Neural progenitor cell (in vitro differentiated cells): ENCODE measurements around the gene CEND1. TPM values are rescaled to one million over a fixed set of nuclear protein-coding genes. Genes with fewer than 3 reads are reported as not detected.

ENCODE experiments used
- DNase-seq: peaks from one replicate; pipeline ENCODE4 v3.0.0-alpha.2; 2016; ENCODE audit warnings: low spot score
- H2AFZ ChIP-seq: fragments of 200-600 bp; sonication (generic); replicated peaks from 2 replicates; pipeline ENCODE4 v1.6.1; 2016; ENCODE audit warnings: antibody characterized with exemption
- H3F3A ChIP-seq: fragments of 200-600 bp; sonication (generic); 2 replicates; pipeline ENCODE4 v1.6.1; 2016; ENCODE audit warnings: antibody characterized with exemption, low read depth
- H3K27ac ChIP-seq: fragments of 200-600 bp; sonication (generic); 2 replicates; pipeline ENCODE4 v1.5.1; 2016; ENCODE audit warnings: mild to moderate bottlenecking
- H3K27me3 ChIP-seq: fragments of 200-600 bp; sonication (generic); 2 replicates; pipeline ENCODE4 v1.6.1; 2016; ENCODE audit warnings: mild to moderate bottlenecking, moderate library complexity
- H3K36me3 ChIP-seq: fragments of 200-600 bp; sonication (generic); 2 replicates; pipeline ENCODE4 v1.5.1; 2016
- H3K4me1 ChIP-seq: fragments of 200-600 bp; sonication (generic); 2 replicates; pipeline ENCODE4 v1.6.1; 2016; ENCODE audit warnings: mixed run types
- H3K4me2 ChIP-seq: fragments of 200-600 bp; sonication (generic); 2 replicates; pipeline ENCODE4 v1.6.1; 2016
- H3K4me3 ChIP-seq: fragments of 200-600 bp; sonication (generic); 2 replicates; pipeline ENCODE4 v1.5.1; 2016
- H3K79me2 ChIP-seq: fragments of 200-600 bp; sonication (generic); 2 replicates; pipeline ENCODE4 v1.6.1; 2016; ENCODE audit warnings: low read depth
- H3K9ac ChIP-seq: fragments of 200-600 bp; sonication (generic); 2 replicates; pipeline ENCODE4 v1.6.1; 2016
- H3K9me3 ChIP-seq: fragments of 200-600 bp; sonication (generic); 2 replicates; pipeline ENCODE4 v1.5.1; 2016; ENCODE audit warnings: low read depth
- H4K20me1 ChIP-seq: fragments of 200-600 bp; sonication (generic); 2 replicates; pipeline ENCODE4 v1.6.1; 2016; ENCODE audit warnings: low read depth
- H3K27ac Mint-ChIP-seq: 3 replicates; pipeline ENCODE4 v1.8.0; 2021; ENCODE audit warnings: mixed read lengths
- H3K27me3 Mint-ChIP-seq: 2 replicates; pipeline ENCODE4 v1.8.0; 2022; ENCODE audit warnings: low read depth, mild to moderate bottlenecking, inconsistent platforms, moderate library complexity, mixed read lengths; ENCODE audit not compliant: insufficient read depth
- H3K36me3 Mint-ChIP-seq: 3 replicates; pipeline ENCODE4 v1.8.0; 2021; ENCODE audit warnings: mixed read lengths
- H3K4me1 Mint-ChIP-seq: 3 replicates; pipeline ENCODE4 v1.8.0; 2021; ENCODE audit warnings: mixed read lengths
- H3K4me3 Mint-ChIP-seq: 3 replicates; pipeline ENCODE4 v1.8.0; 2021; ENCODE audit warnings: mild to moderate bottlenecking, moderate library complexity, mixed read lengths
- H3K9me3 Mint-ChIP-seq: 3 replicates; pipeline ENCODE4 v1.8.0; 2020; ENCODE audit warnings: mixed read lengths
- EZH2 ChIP-seq: fragments of 200-600 bp; sonication (generic); IDR thresholded peaks from 2 replicates; pipeline ENCODE4 v1.6.1; 2017; ENCODE audit warnings: antibody characterized with exemption, mild to moderate bottlenecking, moderate library complexity
- EZH2phosphoT487 ChIP-seq: fragments of 200-600 bp; sonication (generic); IDR thresholded peaks from 2 replicates; pipeline ENCODE4 v1.6.1; 2017; ENCODE audit warnings: antibody characterized with exemption
- total RNA-seq: library from RNA; depleted of rRNA; stranded (reverse); fragments of >200 nt; gene quantifications from 2 replicates; pipeline ENCODE4 v1.2.3, GENCODE V29; 2015; ENCODE audit warnings: low replicate concordance
- TF ChIP-seq, protein P1 (sequence below): fragments of 200-600 bp; sonication (generic); IDR thresholded peaks from 2 replicates; pipeline ENCODE4 v1.5.1; 2017; ENCODE audit warnings: antibody characterized with exemption, mild to moderate bottlenecking

The CEND1 gene
- total RNA-seq, 1 donor from 2014 or later = 0.94 TPM

DNA sequence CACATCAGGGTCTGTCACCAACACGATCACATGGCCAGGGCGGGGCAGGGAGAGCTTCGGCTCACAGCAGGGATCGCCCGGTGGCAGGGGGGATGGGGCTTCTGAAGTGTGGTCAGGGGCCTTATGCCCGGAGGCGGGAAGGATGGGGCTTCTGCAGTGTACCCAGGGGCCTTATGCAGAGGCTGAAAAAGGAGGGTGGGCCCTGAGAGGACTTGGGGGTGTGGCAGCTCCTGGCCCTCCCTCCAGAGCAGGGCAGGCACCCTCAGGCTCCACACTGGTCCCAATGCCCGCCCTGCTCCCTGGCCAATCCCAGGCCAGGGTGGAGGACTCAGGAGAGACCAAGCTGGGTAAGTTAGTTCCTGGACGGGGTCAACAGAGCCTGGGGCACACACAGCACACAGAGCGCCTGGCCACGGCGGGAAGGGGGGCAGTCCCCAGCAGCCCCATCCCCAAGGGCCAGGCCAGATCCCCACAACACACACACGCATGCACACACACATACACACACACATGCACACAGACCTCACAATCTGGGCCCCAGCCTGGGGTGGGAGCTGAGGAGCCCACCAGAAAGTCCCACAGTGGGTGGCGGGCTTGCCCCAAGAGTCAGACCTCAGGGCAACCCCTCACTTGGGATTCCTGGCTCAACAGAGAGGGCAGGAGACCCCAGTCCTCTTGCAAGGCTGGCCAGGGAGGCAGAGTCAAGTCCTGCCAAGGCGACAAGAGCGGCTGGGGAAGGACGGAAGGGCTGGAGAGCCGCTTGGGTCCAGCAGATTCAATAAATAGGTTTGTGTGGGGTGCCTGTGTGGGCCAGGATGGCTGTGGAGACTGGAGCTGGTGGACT is 1.1 kb upstream of the CEND1 start:
- peaks cover 8% of the 10 kb centered on the region for H3K4me1 Mint-ChIP-seq
- Histone ChIP-seq H3K79me2 (peaks cover 3% of the 10 kb centered on the region), H3K4me2 (peak overlapping the region; percentile 54), H3K27ac (no peak overlapping the region), H2AFZ (no peak overlapping the region), H3K9me3 (no peaks in the 10 kb centered on the region), H3K9ac (no peak overlapping the region), H3K27me3 (no peaks in the 10 kb centered on the region), H3K4me3 (no peak overlapping the region), H3K4me1 (peaks cover 23% of the 10 kb centered on the region), H3K36me3 (no peaks in the 10 kb centered on the region), H4K20me1 (peaks cover 39% of the 10 kb centered on the region), H3F3A (peaks cover 26% of the 10 kb centered on the region)
- peaks cover 2% of the 10 kb centered on the region for H3K36me3 Mint-ChIP-seq
- no peak overlapping the region for H3K27ac Mint-ChIP-seq
- no peaks in the 10 kb centered on the region for H3K9me3 Mint-ChIP-seq
- TF ChIP-seq EZH2phosphoT487 = no peak
- TF ChIP-seq, protein P1, sequence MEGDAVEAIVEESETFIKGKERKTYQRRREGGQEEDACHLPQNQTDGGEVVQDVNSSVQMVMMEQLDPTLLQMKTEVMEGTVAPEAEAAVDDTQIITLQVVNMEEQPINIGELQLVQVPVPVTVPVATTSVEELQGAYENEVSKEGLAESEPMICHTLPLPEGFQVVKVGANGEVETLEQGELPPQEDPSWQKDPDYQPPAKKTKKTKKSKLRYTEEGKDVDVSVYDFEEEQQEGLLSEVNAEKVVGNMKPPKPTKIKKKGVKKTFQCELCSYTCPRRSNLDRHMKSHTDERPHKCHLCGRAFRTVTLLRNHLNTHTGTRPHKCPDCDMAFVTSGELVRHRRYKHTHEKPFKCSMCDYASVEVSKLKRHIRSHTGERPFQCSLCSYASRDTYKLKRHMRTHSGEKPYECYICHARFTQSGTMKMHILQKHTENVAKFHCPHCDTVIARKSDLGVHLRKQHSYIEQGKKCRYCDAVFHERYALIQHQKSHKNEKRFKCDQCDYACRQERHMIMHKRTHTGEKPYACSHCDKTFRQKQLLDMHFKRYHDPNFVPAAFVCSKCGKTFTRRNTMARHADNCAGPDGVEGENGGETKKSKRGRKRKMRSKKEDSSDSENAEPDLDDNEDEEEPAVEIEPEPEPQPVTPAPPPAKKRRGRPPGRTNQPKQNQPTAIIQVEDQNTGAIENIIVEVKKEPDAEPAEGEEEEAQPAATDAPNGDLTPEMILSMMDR = no peak
- no peak for TF ChIP-seq EZH2
- peaks cover 3% of the 10 kb centered on the region for H3K27me3 Mint-ChIP-seq
- H3K4me3 Mint-ChIP-seq = peak overlapping the region; percentile 21
- peak; percentile 63 for DNase-seq

DNA sequence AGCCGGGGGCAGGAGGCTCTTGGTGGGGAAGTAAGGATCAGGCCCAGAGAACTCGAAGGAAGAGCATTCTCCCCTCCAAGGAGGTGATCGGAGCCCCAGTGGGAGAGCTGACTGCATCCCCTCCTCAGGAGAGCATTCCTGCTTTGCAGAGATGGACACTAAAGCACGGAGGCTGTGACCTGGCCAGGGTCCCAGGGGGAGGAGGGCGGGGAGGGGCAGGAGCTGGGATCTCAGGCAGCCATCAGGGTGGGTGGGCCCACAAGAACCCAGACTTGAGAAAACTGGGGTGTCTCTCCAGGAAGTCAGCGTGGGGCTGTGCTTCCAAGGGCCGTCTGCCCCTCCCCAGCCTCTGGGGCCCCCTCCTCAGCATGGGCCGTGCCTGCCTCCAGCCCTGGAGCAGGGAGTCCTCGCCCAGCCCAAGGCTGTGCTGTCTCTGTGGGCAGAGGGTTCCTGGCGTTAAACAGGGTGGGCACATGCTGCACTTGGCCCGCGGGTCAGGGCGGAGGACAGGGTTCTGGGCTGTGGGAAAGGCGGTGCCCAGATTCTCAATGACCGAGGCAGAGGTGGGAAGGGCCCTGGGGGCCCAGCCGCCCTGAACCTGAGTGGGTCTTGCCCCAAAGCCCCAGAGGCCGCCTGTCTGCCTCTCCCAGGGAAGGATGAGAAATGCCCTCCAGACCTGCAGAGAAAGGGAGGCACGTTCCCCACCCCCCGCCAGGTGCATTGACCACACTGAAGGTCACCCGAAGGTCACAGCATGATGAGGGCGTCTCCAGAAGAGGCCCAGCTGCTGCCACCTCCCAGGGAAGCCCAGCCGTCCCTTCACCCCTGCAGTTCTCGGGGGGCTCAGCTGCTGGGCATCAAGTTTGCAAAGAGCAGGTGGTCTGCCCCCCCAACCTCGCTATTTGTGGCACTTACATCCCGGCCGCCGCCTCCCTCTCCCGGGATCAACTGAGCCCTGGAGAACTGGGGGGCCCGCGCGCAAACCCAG is 643 bp downstream of the CEND1 start:
- H3K27ac Mint-ChIP-seq = no peak overlapping the region
- peak overlapping the region; percentile 19 for H3K4me3 ChIP-seq

DNA sequence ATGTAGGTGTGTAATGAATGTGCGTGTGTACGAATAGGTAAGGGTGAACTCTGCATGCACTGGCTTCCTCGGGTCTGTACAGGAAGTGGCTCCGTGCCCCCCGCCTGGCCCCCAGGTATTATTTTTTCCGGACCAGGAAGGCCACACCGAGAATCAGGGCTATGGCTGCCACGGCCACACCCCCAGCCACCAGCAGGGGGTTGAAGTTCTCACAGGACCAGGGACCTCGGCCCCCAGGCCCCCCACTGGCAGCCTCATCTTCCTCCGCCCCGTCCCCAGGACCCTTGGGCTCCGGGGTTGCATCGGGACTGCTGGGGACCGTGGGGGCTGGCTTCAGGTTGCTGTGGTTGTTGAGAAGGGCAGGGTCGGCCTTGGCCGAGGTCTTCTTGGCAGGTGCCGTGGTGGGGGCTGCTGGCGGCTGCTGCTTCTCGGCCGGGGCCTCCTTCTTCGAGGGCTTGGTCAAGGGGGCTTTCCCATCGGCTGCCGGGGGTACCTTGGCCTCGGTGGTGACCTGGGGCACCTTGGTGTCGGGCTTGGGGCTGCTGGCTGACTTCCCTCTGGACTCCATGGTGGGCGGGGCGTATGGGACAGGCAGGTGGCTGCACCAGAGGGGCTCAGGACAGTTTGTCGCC is 1.8 kb downstream of the CEND1 start:
- Histone ChIP-seq H3K36me3 (no peaks in the 10 kb centered on the region), H3K9me3 (no peaks in the 10 kb centered on the region), H3K27me3 (no peaks in the 10 kb centered on the region), H3K79me2 (no peaks in the 10 kb centered on the region), H3K4me1 (peaks cover 28% of the 10 kb centered on the region), H4K20me1 (peaks cover 40% of the 10 kb centered on the region), H3F3A (peaks cover 40% of the 10 kb centered on the region), H2AFZ (no peak overlapping the region), H3K4me3 (no peak overlapping the region), H3K9ac (no peak overlapping the region), H3K4me2 (no peak overlapping the region), H3K27ac (no peak overlapping the region)
- Mint-ChIP-seq H3K36me3 (peaks cover 2% of the 10 kb centered on the region), H3K9me3 (no peaks in the 10 kb centered on the region), H3K4me3 (peak overlapping the region; percentile 58), H3K27ac (peak overlapping the region; percentile 60), H3K27me3 (peaks cover 14% of the 10 kb centered on the region), H3K4me1 (peaks cover 13% of the 10 kb centered on the region)
- DNase-seq = no peak
- TF ChIP-seq, protein P1 = no peak

More for the DNA sequence above, 643 bp downstream of the CEND1 start:
- no peak overlapping the region for H3K9ac ChIP-seq
- H3F3A ChIP-seq = peaks cover 30% of the 10 kb centered on the region
- no peak for DNase-seq
- H3K27ac ChIP-seq = no peak overlapping the region
- Mint-ChIP-seq H3K4me3 (peak overlapping the region; percentile 65), H3K36me3 (peaks cover 2% of the 10 kb centered on the region), H3K9me3 (no peaks in the 10 kb centered on the region), H3K4me1 (peaks cover 6% of the 10 kb centered on the region), H3K27me3 (peaks cover 11% of the 10 kb centered on the region)
- H3K4me2 ChIP-seq = peak overlapping the region; percentile 54
- no peaks in the 10 kb centered on the region for H3K9me3 ChIP-seq
- TF ChIP-seq EZH2phosphoT487 (no peak), EZH2 (no peak)
- TF ChIP-seq, protein P1 = no peak
- H3K79me2 ChIP-seq = no peaks in the 10 kb centered on the region
- no peaks in the 10 kb centered on the region for H3K27me3 ChIP-seq
- H3K4me1 ChIP-seq = peaks cover 20% of the 10 kb centered on the region
- no peaks in the 10 kb centered on the region for H3K36me3 ChIP-seq
- no peak overlapping the region for H2AFZ ChIP-seq
- H4K20me1 ChIP-seq = peaks cover 34% of the 10 kb centered on the region
